BE2C (cell line): Measurements from ENCODE around the gene ANKRD40.
"Not testable (repeated sequence)": the region's sequence is repeated elsewhere in the genome, so short reads cannot be mapped to it uniquely, and the experiment has no call there.

ENCODE experiments used
- DNase-seq: peaks from one replicate; pipeline ENCODE4 v3.0.0-alpha.2; 2020
- H3K27me3 ChIP-seq: fragments of 250-450 bp; sonication (Bioruptor Pico); 2 replicates; pipeline ENCODE4 v1.5.1; 2020; ENCODE audit warnings: mild to moderate bottlenecking
- H3K36me3 ChIP-seq: fragments of 250-450 bp; sonication (Bioruptor Pico); 2 replicates; pipeline ENCODE4 v1.5.1; 2020; ENCODE audit warnings: mild to moderate bottlenecking
- H3K4me1 ChIP-seq: fragments of 250-450 bp; sonication (Bioruptor Pico); 2 replicates; pipeline ENCODE4 v1.5.1; 2020
- H3K4me3 ChIP-seq: 2 replicates; pipeline ENCODE4 v1.5.1; 2011; ENCODE audit warnings: low read depth, low read length
- H3K9me3 ChIP-seq: fragments of 250-450 bp; sonication (Bioruptor Pico); 2 replicates; pipeline ENCODE4 v1.5.1; 2020
- CTCF ChIP-seq: IDR thresholded peaks from 2 replicates; pipeline ENCODE4 v1.5.1; 2012; ENCODE audit warnings: mild to moderate bottlenecking, low read depth, low read length

The ANKRD40 gene

GRCh38 chr17:50735287-50735686, 27.6 kb upstream of the ANKRD40 start:
- DNase-seq: no peak
- TF ChIP-seq CTCF: no peak
- Histone ChIP-seq H3K27me3 (no peaks in the 10 kb centered on the region), H3K9me3 (no peaks in the 10 kb centered on the region), H3K4me3 (no peak overlapping the region), H3K4me1 (peaks cover 17% of the 10 kb centered on the region), H3K36me3 (peaks cover 43% of the 10 kb centered on the region)

GRCh38 chr17:50731575-50732460, 24.1 kb upstream of the ANKRD40 start:
- Histone ChIP-seq H3K27me3 (no peaks in the 10 kb centered on the region), H3K4me3 (no peak overlapping the region), H3K36me3 (peaks cover 22% of the 10 kb centered on the region), H3K4me1 (peaks cover 15% of the 10 kb centered on the region), H3K9me3 (no peaks in the 10 kb centered on the region)
- no peak for TF ChIP-seq CTCF
- DNase-seq: no peak

GRCh38 chr17:50728881-50729765, 21.4 kb upstream of the ANKRD40 start:
- no peak for DNase-seq
- Histone ChIP-seq H3K27me3 (no peaks in the 10 kb centered on the region), H3K4me3 (no peak overlapping the region), H3K36me3 (peaks cover 24% of the 10 kb centered on the region), H3K4me1 (peaks cover 15% of the 10 kb centered on the region), H3K9me3 (no peaks in the 10 kb centered on the region)
- TF ChIP-seq CTCF: no peak

GRCh38 chr17:50728112-50728429, 20.4 kb upstream of the ANKRD40 start:
- Histone ChIP-seq H3K4me3 (no peak overlapping the region), H3K36me3 (peaks cover 24% of the 10 kb centered on the region), H3K9me3 (no peaks in the 10 kb centered on the region), H3K27me3 (no peaks in the 10 kb centered on the region), H3K4me1 (peaks cover 15% of the 10 kb centered on the region)
- DNase-seq: no peak
- TF ChIP-seq CTCF: no peak

DNA sequence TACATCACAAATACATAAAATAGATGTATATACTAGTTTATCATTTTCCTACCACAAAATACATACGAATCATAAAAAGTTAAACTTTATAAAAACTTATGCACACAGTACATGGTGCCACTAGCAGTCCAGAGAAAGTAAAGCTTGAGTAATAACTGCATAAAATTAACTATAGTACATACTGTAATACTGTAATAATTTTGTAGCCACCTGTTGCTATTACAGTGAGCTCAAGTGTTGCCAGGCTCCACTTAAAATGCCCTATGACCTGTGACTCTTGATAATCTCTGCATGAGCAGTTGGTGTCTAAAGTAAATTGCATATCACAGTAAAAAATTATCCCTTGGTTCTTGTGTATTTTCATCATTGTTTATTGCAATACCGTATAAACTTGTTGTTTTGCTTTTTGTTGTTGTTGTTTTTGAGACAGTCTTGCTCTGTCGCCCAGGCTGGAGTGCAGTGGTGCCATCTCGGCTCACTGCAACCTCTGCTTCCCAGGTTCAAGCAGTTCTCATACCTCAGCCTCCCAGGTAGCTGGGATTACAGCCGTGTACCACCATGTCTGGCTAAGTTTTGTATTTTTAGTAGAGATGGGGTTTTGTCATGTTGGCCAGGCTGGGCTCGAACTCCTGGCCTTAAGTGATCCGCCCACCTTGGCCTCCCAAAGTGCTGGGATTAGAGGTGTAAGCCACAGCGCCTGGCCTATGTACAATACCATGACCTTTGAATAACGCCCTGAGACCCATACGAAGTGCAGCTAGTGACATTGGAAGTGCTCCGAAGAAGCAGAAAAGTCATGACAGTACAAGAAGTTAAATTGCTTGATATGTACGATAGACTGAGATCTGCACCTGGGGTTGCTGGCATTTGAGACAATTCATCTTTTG, 18.3 kb upstream of the ANKRD40 start:
- Histone ChIP-seq H3K36me3 (peaks cover 28% of the 10 kb centered on the region), H3K27me3 (no peaks in the 10 kb centered on the region), H3K4me3 (no peak overlapping the region), H3K4me1 (peaks cover 10% of the 10 kb centered on the region), H3K9me3 (no peaks in the 10 kb centered on the region)
- DNase-seq: no peak
- no peak for TF ChIP-seq CTCF

DNA sequence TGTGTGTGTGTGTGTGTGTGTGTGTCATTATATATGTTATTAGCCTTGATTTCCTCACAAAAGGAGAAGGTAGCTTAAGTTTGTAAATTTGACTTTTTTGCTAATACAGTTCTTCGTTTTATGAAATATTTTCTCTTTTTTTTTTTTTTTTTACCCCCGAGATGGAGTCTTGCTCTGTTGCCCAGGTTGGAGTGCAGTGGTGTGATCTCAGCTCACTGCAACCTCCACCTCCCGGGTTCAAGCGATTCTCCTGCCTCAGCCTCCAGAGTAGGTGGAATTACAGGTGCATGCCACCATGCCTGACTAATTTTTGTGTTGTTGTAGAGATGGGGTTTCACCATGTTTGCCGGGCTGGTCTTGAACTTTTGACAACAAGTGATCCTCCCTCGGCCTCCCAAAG, 16.9 kb upstream of the ANKRD40 start:
- peaks cover 28% of the 10 kb centered on the region for H3K36me3 ChIP-seq
- DNase-seq, H3K27me3 ChIP-seq, H3K4me3 ChIP-seq, H3K4me1 ChIP-seq, H3K9me3 ChIP-seq: not testable (repeated sequence)
